ENCODE results near the gene FAM53B.
A peak's percentile ranks its signal among the peaks of the same experiment; 100 is the strongest.

FAM53B gene

DNA sequence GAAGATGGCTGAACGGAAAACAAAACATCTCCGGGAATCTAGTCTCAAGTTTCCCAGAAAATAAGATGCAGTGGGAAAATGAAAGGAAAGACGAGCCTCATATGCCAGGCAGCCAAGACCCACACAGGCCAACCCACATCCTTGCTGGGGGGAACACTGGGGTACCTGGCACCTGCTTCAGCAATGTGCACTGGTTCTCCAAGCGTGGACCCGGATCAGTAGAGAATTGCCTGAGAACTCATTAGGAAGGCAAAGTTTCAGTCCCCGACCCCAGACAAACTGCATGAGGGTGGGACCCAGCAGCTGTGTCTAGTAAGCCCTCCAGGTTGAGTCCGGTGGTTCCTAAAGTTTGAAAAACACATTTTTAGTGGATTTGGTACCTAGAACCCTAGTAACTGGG lies 18.4 kb downstream of the FAM53B start:
- DNase-seq, result no peak

DNA sequence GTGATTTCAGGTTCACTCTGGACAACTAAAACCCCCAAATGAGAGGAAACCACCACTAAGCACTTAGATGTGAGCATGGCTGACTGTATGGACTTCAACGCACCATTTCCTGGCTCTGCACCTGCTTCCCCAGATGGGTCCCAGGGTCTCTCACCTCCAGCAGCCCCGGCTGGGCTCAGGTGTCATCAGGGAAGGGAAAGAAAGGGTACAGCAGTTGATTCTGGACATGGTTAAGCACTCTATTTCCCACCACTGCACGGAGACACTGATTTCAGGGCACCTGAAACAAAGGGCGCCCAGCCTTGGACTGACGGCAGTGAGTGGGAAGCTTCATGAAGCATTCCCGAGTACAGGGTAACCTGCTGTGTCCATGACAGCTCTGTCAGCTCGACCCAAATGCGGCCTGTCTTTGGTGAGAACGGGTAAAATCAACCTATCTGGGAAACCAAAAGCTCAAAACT lies 19.0 kb downstream of the FAM53B start:
- no peak for DNase-seq

DNA sequence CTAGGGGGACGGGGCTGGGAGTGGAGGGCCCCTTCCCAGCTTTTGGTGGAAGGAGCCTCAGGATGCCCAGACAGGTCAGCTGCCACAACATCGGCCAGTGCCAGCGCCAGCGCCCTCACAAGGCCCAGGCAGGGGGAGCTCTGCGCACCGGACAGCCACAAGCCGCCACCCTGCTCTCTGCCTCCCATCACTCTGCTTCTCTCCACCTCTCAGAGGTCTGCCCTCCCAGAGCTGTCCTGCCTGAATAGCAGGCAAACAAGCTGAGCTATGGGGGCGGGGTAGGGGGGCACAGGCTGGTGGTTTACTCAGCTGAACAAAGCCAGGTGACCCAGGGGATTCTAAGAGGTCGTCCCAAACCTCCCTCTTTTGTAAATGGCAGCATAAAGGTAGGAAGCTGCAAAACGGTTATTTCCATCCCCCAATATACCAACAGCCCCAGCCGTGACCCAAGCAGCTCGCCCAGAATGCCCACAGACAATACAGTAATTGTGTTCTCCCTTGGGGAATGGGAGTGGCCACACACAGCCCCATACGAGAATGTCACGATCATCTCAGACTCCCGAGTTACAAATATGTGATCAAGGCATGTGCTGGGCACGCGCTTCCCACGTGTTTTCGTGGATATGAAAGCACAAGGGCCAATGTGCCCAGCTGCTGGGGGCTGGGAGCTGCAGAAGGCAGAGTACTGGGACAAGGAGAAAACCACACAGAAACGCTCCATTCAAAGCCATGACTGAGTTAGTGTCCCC lies 19.7 kb downstream of the FAM53B start:
- DNase-seq, result no peak

DNA sequence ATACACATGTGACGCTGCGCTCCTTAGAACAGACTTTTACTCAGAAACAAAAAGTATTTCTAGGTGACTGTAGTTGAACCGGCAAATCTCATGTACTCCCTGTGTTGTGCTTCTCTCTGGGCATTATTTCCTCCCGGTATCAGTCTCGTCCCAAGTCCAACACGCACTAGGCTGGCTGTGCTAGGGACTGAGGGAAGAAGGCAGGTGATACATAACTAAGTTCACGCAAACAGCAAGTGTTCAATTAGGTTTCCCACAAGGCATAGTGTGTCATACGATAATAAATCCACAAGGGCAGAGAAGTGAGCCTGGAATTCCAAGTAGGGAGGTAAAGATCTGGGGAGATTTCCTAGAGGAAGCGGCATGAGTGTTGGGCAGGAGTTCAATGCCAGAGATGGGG lies 20.4 kb downstream of the FAM53B start:
- no peak for DNase-seq

DNA sequence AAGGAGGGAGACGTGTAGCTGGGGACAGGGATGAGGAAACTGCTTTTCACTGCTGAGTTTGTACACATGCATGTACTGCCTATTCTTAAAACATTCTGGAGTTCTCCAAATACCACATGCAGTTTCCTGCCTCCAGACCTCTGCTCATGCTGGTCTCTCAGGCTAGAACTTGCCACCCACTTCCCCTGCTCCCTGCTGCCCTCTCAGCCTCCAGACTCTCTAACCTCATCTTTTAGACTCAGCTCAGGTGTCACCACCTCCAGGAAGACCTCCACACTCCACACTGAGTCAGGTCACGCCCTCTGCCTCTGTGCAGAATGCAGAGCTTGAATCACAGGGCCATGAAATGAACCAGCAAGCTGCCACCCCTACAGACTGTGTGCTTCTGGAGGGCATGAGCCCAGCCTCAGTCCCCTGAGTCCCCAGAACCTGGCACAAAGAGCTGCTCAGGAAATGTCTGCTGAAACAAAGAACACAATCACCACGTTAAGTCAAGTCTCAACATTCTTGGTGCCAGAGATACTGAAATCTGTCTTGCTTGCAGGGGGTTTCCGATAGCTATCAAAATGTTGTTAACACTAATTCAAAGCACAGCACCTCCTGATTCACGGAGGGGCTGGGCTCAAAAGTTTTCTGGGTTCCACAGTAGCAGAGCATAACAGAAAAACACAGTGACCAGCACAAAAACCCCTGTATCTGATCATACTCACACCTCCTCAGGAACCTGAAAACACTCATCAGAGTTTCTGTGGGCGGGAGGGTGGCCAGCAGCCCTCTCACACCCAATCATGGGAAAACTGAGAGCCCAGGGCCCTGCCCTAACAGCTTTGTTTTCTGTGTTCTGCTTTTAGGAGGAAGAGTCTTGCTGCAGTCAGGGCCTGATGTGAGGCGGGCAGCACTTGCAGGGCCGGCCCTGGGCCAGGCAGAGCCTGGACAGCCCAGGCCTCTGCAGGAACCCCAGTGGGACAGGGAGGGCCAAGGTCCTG lies 21.1 kb downstream of the FAM53B start:
- DNase-seq, result no peak

DNA sequence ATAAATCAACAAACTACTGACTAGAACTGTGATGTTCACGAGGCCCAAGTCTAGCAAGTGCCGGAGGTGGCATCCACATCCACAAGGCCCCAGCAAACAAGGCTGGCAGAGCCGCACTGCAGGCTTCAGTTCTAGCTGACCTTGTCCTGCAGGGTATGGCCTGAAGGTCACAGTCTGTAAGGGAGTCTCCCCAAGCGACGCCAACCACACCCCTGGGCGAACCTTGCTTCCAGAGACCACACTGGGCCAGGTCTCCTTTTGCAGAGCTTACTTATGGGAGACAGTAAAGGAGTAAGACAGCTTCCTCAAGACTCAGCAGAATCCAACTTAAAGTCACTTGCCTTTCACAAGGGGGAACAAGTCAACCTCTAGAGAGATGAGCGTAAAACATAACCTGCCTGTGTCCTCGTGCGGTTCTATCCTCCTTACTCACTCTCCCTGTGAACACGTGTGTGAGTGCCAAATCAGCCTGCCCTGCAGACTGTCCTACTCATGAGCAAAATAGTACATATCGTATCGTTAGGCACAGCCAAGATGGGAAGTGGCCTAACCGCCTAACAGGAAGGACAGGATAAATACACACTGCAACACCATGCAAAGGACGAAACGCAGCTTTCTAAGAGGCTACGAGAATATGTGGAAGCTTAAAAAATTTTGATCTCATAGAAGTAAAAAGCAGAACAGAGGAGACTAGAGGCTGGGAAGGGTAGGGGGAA lies 22.7 kb downstream of the FAM53B start:
- no peak for DNase-seq

DNA sequence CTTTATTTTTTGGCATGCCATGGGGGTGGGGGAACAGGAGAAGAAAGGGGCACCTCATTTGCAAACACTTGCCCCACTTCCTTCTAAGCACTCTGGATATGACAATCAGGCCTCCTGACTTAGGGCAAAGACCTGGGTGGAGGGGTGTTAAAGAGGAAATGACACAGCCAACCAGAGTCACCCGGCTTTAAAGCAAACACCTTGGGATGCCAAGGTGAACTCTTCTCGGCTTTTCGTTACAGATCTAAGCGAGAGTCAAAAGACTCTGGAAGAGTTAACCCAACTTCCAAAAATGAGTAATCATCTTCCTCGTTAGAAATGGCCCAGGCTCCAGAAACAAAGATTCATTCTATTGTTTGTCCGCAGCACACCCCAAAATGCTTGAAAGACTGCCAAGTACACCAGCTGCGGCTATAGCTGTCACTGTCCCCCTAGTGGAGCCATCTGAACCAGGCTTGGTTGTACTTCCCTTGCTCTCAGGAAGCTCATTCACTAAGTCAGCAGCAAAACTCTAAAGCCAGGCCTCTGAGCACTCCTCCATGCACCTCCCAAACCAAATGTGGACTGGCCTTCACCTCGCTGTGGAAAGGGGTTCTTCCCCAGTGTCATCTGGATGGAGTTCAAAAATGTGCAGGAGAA lies 24.8 kb downstream of the FAM53B start:
- DNase-seq, result no peak

DNA sequence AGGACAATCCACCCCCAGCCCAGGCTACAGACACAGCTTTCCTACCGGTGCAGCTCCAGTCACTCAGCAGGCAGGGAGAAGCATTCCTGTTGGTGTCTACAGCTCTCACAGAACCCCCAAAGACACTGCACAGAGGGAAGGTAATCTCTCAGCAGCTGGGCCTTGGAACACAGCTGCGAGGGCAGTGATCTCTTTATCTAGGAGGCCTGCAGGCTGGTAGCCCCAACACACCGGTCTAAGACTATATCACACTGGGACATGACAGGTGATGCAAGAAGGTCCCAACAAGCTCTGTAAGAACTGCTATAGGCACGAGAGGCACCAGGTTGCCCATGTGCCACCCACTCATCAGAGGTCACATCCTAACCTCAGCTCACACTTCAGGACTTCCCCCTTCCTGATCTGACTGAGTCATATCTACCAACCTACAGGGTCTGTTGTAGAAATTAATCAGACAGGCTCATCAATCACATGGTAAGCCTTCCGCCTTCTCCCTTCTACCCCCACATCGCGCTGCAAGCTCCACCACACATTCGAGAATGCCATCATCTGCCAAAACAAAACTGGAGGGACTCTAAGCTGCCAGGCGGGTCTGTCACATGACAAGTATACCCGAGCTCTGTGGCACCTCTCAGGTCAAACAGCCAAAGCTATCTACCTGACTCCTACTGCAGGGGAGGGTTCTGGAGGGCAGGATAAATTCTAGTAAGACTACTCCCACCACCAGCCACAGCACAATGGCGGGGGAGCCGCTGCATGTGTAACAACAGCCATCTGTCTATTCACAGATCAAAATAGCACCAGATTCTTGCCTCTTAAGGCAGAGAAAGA lies 26.1 kb downstream of the FAM53B start:
- DNase-seq, result peak; percentile 64

DNA sequence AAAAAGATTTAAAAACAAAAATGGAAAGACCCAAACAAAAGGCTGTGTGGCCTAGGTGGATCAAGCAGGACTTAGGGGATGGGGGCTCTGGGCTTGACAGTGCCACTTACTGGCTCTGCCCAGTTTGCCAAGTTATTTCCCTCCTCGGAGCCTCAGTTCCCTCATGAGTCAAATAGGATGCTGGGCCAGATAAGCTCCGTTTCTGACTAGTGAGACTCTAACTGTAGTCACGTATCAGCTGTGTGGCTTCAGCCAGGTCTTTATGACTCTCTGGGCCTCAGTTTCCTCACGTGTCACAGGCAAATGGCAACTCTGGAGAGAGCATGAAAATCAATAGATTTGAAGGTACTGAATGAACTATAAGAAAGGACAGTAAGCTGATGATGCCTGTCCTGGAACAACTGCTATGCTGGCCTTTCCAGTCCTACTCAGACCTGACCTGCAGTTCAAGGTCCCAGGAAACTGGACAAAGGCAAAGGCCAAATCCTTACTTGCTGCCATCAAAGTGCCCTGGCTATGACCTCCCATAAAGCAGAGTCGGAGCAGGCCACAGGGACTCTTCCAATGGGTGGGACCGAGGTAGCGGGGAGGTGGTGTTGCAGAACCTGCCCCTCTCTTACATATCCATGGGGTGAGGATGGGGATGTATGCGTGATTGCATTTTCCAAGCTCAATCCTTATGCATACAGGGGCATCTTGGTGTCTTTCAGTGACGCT lies 27.0 kb downstream of the FAM53B start:
- DNase-seq, result no peak

DNA sequence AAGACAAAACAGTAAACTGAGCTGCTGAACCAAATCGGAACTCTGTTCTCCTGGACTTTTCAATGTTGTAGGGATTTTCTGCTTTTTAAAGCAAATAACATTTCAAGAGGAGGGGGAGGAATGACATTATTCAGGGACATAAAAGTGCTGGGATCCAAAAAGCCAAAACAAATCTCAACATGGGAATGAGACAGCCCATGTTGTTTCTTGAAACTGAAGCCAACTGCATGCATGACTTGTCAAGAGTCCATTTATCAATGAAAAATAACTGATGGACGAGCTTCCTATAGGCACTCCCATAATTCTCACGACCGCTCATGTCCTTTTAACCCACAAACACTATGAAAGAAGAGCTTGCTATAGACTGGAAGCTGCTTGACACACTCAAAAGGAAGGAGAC lies 27.8 kb downstream of the FAM53B start:
- DNase-seq, result no peak

DNA sequence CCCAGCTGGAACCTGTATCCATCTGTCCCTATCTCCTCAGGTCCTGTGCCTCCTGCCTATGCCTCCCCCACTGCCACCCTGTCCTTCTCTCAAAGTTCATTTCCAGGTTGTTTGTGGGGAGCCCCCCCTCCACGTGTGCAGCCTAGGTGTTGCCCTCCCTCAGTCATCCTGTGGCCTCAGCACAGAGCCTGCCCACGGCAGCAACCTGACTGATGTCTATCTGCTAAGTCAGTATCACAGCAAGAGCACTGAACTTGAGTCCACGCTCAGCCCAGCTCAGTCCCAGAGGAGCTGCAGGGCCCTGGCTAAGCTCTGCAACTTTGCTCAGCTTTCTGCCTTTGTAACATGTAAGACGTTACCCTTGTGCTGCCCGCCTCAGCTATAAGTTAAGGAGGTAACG lies 28.7 kb downstream of the FAM53B start:
- DNase-seq, result no peak

DNA sequence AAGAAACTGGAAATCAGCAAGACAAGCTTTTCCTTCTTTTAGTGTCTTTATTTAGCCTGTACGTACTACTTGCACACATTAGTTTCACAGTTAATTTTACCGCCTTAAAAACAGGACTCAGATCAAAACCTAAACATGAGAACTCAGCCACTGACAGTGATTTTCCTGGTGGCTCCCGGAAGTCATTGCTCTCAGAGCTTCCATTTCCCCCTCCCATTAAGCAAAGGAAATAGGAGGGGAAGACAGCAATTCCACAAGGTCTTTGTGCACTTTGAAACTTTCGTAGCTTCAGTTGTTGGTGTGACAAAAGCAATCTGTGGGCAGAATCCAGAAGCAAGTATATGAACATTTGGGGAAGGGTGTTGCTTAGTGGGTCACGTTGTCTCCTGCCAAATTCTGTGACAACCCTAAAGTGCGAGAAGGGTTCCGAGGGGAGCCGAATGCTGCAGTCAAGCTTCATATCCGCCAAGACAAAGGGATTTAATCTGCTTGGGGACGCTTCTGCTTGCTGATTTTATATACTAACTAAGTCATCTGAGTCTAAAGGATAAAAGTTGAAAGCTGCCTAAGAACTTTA lies 30.4 kb downstream of the FAM53B start:
- no peak for DNase-seq

DNA sequence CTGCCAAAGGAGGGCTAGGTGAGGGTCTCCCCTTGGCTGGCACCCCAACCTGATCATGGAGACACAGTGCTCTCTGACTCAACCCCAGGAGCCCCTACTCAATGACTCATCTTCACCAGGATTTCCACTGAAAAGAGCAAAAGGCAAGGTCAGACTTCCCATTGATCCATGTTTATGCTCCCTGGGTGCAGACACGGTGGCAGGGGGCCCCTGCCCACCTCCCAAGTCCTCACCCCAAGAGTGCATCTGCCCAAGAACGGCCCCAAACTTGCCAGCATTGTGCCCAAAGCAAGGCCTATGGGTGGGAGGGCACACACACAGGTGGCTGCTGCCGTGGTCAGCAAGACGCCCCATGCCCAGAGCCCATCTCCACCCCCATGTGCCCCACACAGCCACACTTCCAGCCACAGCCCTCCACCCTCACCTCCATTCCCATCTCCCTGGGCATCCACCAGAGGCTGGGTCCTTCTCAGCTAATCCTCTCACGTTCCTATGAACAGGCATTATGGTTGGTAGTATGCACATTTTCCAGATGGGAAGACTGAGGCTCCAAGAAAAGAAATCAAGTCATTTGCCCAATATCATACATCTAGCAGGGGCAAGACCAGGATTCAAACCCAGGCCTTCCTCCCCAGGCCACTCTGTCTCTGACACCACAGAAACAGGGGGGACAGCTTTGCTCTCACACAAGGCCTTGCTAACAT lies 31.3 kb downstream of the FAM53B start:
- no peak for DNase-seq

DNA sequence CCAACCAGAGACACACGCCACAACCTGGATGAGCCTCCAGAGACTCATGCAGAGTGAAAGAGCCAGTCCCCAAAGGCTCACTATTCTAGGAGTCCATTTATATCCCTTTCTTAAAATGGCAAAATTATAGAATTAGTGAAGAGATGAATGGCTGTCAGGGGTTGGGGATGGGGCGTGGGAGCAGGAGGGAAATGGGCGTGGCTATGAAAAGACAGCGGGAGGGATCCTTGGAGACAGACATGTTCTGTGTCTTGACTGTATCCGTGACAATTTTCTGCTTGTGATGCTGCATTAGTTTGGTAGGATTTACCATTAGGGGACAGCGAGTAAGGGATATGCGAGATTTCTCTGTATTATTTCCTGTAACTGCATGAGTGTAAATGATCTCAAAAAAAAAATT lies 33.0 kb downstream of the FAM53B start:
- DNase-seq, result no peak

DNA sequence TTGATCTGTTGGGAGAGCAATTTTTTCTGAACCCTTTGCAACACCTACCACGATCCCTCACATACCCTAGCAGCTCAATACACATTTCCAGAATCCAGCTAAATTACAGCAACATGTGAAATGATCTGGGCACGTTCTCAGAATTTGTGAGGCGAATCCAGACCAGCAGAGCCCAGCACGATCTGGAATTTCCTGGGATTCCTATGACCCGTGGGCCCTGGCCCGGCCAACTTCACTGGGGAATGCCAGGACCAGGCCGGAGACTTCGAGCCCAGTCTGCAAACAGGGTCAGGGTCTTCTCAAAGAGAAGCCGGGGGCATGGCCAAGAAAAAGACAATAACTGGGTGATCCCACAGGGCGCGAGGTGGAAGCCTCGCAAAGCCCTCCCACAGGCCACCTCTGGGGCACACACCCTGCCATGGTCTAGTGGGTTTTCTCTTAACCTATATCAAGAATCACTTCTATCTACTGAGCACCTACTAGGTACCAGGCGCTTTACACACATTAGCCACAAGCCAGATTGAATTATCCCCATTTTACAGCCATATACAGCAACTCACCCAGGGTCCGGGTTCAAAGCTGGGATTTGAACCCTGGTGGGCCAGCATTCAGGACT lies 33.8 kb downstream of the FAM53B start:
- DNase-seq, result no peak

DNA sequence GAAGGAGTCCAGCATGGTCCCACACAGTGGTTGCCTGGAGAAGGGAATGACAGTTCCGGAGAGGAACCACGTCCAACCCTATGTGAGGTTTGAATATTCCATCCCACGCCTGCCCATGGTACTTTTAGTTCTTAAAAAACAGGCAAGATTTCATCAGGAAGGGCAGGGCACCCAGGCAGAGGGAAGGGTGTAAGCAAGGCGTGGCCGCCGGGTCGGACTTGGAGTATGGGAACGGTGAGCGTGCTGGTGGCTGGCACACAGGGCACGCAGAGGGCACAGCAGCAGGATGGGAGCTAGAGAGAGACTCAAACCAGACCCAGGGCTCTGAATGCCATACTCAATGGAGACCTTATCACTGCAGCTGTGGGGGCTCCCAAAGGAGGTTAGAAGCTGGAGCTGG lies 34.3 kb downstream of the FAM53B start:
- DNase-seq, result no peak

DNA sequence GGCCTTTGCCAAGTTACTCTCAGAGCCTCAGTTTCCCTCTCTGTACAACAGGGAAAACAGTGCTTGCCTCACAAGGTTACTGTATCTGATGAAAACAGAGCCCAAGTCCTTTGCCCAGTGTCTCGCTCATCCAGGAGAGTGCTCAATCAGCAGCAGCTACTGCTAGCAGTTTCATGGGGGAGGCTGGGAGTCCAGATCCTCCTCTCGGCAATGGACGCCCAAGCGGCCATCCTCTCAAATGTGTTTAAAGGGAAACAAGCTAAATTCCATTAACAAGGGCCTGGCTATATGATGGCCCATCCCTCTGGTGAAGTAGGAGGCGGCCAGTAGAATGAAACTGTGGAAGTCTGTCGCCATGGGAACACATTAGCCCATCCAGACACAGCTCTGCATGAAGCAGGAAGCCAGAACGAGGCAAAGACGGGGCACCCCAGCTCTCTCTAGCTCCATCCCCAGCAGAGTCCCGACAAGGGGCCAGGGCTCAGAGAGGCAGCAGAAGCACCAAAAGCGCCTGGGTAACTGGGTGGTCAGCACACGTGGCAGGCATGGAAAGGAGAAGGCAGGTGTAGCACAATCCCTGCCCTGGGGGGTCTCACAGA lies 35.2 kb downstream of the FAM53B start:
- no peak for DNase-seq

DNA sequence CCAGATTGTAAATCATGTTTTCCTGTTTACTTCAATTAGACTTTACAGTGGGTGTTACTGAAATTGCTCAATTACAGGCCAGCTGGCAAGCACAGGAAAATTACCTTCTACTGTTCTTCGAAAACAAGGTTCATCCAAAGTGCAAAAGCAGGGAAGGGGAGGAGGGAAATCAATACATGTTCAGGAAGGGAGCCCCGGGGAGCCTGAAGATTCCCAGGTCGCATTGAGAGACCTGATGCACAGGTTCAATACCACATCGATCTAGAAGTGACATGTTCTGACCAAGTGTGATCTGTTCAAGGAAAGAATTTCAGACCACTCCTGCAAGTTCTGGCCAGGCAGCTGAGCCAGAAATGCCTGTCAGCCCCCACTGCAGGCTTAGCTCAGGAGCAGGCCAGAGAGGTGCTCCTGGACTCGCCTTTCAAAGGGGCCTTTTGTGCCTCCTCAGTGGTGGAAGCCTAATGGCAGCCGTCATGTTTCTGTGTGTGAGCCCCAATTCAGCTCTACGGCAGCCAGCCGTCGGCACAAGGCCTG lies 35.9 kb downstream of the FAM53B start:
- DNase-seq, result no peak

DNA sequence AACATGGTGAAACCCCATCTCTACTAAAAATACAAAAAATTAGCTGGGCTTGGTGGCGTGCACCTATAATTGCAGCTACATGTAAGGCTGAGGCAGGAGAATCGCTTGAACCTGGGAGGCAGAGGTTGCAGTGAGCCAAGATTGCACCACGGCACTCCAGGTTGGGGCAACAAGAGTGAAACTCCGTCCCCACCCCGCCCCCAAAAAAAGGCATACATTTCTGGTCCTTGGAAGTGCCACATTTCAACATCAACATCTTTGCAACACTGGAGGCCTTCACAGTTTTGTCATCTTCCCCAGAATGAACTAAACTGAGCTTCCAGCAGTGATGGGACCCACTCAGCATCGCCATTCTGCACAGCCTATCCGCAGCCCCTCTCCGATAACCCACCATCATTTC lies 36.6 kb downstream of the FAM53B start:
- no peak for DNase-seq
